H9 (cell line): ENCODE data around the gene CAMK2N1. TPM values are rescaled to one million over a fixed set of nuclear protein-coding genes. Genes with fewer than 3 reads are reported as not detected.

Experiments used
- DNase-seq: peaks from one replicate; pipeline ENCODE4 v3.0.0-alpha.2; 2017
- H2AFZ ChIP-seq: one replicate; pipeline ENCODE4 v1.6.1; 2013; ENCODE audit warnings: mild to moderate bottlenecking, low read length, control low read depth, moderate library complexity
- H2AK5ac ChIP-seq: 2 replicates; pipeline ENCODE4 v1.6.1; 2013; ENCODE audit warnings: low read length, control low read depth, mixed read lengths; ENCODE audit not compliant: insufficient read length
- H2BK120ac ChIP-seq: one replicate; pipeline ENCODE4 v1.6.1; 2013; ENCODE audit warnings: low read depth, mild to moderate bottlenecking, low read length, control low read depth, inconsistent platforms; ENCODE audit not compliant: poor library complexity, severe bottlenecking
- H2BK12ac ChIP-seq: 2 replicates; pipeline ENCODE4 v1.6.1; 2013; ENCODE audit warnings: low read length, control low read depth, mixed read lengths, low read depth; ENCODE audit not compliant: insufficient read length
- H2BK15ac ChIP-seq: 2 replicates; pipeline ENCODE4 v1.6.1; 2013; ENCODE audit warnings: low read depth, low read length, control low read depth
- H2BK20ac ChIP-seq: one replicate; pipeline ENCODE4 v1.6.1; 2013; ENCODE audit warnings: low read depth, mild to moderate bottlenecking, low read length, control low read depth, inconsistent platforms; ENCODE audit not compliant: poor library complexity, severe bottlenecking
- H2BK5ac ChIP-seq: 2 replicates; pipeline ENCODE4 v1.6.1; 2013; ENCODE audit warnings: low read length, control low read depth, mixed read lengths; ENCODE audit not compliant: insufficient read length
- H3K14ac ChIP-seq: 2 replicates; pipeline ENCODE4 v1.6.1; 2013; ENCODE audit warnings: low read length, control low read depth; ENCODE audit not compliant: insufficient read depth
- H3K18ac ChIP-seq: 2 replicates; pipeline ENCODE4 v1.6.1; 2013; ENCODE audit warnings: low read depth, mild to moderate bottlenecking, mixed read lengths, low read length, control low read depth; ENCODE audit not compliant: insufficient read length
- H3K23ac ChIP-seq: 2 replicates; pipeline ENCODE4 v1.6.1; 2013; ENCODE audit warnings: low read length, control low read depth, mixed read lengths, low read depth; ENCODE audit not compliant: insufficient read length
- H3K23me2 ChIP-seq: 2 replicates; pipeline ENCODE4 v1.6.1; 2013; ENCODE audit warnings: low read depth, mild to moderate bottlenecking, mixed read lengths, low read length, control low read depth; ENCODE audit not compliant: insufficient read length, poor library complexity, severe bottlenecking
- H3K27ac ChIP-seq: 2 replicates; pipeline ENCODE4 v1.5.1; 2013; ENCODE audit warnings: low read length, control low read depth, mixed read lengths, low read depth; ENCODE audit not compliant: insufficient read length
- H3K27me3 ChIP-seq: 2 replicates; pipeline ENCODE4 v1.6.1; 2013; ENCODE audit warnings: low read length, control low read depth, inconsistent platforms; ENCODE audit not compliant: insufficient read depth
- H3K4ac ChIP-seq: 2 replicates; pipeline ENCODE4 v1.6.1; 2013; ENCODE audit warnings: low read depth, mild to moderate bottlenecking, control low read depth, inconsistent platforms, low read length, moderate library complexity
- H3K4me1 ChIP-seq: 2 replicates; pipeline ENCODE4 v1.6.1; 2013; ENCODE audit warnings: low read length, control low read depth, inconsistent platforms; ENCODE audit not compliant: insufficient read depth
- H3K4me2 ChIP-seq: 2 replicates; pipeline ENCODE4 v1.6.1; 2013; ENCODE audit warnings: low read length, control low read depth, mixed read lengths; ENCODE audit not compliant: insufficient read length, insufficient read depth
- H3K56ac ChIP-seq: 2 replicates; pipeline ENCODE4 v1.6.1; 2013; ENCODE audit warnings: low read depth, mild to moderate bottlenecking, mixed read lengths, low read length, control low read depth; ENCODE audit not compliant: insufficient read length
- H3K79me1 ChIP-seq: 2 replicates; pipeline ENCODE4 v1.6.1; 2013; ENCODE audit warnings: low read depth, mild to moderate bottlenecking, moderate library complexity, low read length, control low read depth, inconsistent platforms; ENCODE audit not compliant: insufficient read depth, poor library complexity, severe bottlenecking
- H3K79me2 ChIP-seq: 2 replicates; pipeline ENCODE4 v1.6.1; 2013; ENCODE audit warnings: low read length, control low read depth, inconsistent platforms; ENCODE audit not compliant: insufficient read depth
- H3K9ac ChIP-seq: 2 replicates; pipeline ENCODE4 v1.6.1; 2013; ENCODE audit warnings: low read length, control low read depth, mixed read lengths; ENCODE audit not compliant: insufficient read length; ENCODE audit errors: extremely low read depth
- H3K9me3 ChIP-seq: one replicate; pipeline ENCODE4 v1.6.1; 2013; ENCODE audit warnings: low read depth, low read length, inconsistent platforms; ENCODE audit not compliant: control insufficient read depth
- H3T11ph ChIP-seq: one replicate; pipeline ENCODE4 v1.6.1; 2013; ENCODE audit warnings: mild to moderate bottlenecking, low read length, control low read depth, inconsistent platforms
- H4K20me1 ChIP-seq: one replicate; pipeline ENCODE4 v1.6.1; 2013; ENCODE audit not compliant: control insufficient read depth, insufficient read length, insufficient read depth
- H4K5ac ChIP-seq: 2 replicates; pipeline ENCODE4 v1.6.1; 2013; ENCODE audit warnings: low read depth, mild to moderate bottlenecking, mixed read lengths, low read length, control low read depth; ENCODE audit not compliant: insufficient read length
- H4K8ac ChIP-seq: replicated peaks from 2 replicates; pipeline ENCODE4 v1.6.1; 2013; ENCODE audit warnings: low read length, control low read depth, mixed read lengths, low read depth; ENCODE audit not compliant: insufficient read length
- H4K91ac ChIP-seq: 2 replicates; pipeline ENCODE4 v1.6.1; 2013; ENCODE audit warnings: low read depth, mild to moderate bottlenecking, moderate library complexity, mixed read lengths, low read length, control low read depth; ENCODE audit not compliant: insufficient read length
- H3K27ac Mint-ChIP-seq, 3 experiments: 2 replicates in 2 of 3; 3 replicates in 1 of 3; pipeline ENCODE4 v1.8.0; 2020 to 2021; ENCODE audit warnings: mixed read lengths in 3 of 3, mild to moderate bottlenecking in 1 of 3, moderate library complexity in 1 of 3
- H3K27me3 Mint-ChIP-seq: 2 replicates; pipeline ENCODE4 v1.8.0; 2021; ENCODE audit warnings: low read depth, mild to moderate bottlenecking, moderate library complexity, mixed read lengths
- H3K36me3 Mint-ChIP-seq, 3 experiments: 2 replicates in 2 of 3; 3 replicates in 1 of 3; pipeline ENCODE4 v1.8.0; 2020 to 2021; ENCODE audit warnings: low read depth in 3 of 3, mixed read lengths in 3 of 3; ENCODE audit not compliant: insufficient read depth in 1 of 3
- H3K4me1 Mint-ChIP-seq, 2 experiments: 2 replicates each; pipeline ENCODE4 v1.8.0; 2020; ENCODE audit warnings: mixed read lengths in 2 of 2
- H3K4me3 Mint-ChIP-seq, 2 experiments: 2 replicates in 1 of 2; 3 replicates in 1 of 2; pipeline ENCODE4 v1.8.0; 2020 to 2021; ENCODE audit warnings: mild to moderate bottlenecking in 2 of 2, mixed read lengths in 2 of 2, moderate library complexity in 1 of 2
- H3K9me3 Mint-ChIP-seq, 2 experiments: 2 replicates in 1 of 2; 3 replicates in 1 of 2; pipeline ENCODE4 v1.8.0; 2020; ENCODE audit warnings: mild to moderate bottlenecking in 2 of 2, mixed read lengths in 2 of 2, moderate library complexity in 1 of 2
- CTCF ChIP-seq: fragments of 200-600 bp; sonication (generic); conservative IDR thresholded peaks from 3 replicates; pipeline ENCODE4 v1.8.0; 2021; ENCODE audit warnings: antibody characterized with exemption, mild to moderate bottlenecking
- WGBS: extraction: QIAGEN DNeasy Blood & Tissue Kit; methylation state at CpG from one replicate; pipeline ENCODE4 v1.1.7; 2013; ENCODE audit warnings: missing lambda C conversion rate, low lambda C conversion rate, mixed read lengths; ENCODE audit not compliant: insufficient read length; ENCODE audit errors: extremely low coverage; 5-methylcytosine and 5-hydroxymethylcytosine counted together
- total RNA-seq: library from RNA; stranded (reverse); gene quantifications from 2 replicates; pipeline ENCODE4 v1.2.1, GENCODE V29; 2021

CAMK2N1 gene
- total RNA-seq, 1 experiment from 2014 or later: 1.2 TPM

GRCh38 chr1:20491866-20492265 lies 5.9 kb upstream of the CAMK2N1 start:
- H3K27ac ChIP-seq: no peak overlapping the region
- DNase-seq: no peak
- 0 out of 2 replicates have a peak, but pooled peaks cover 5% of the 10 kb centered on the region for H3K4me1 ChIP-seq
- no peak overlapping the region for H3K23ac ChIP-seq
- H2BK20ac ChIP-seq: no peak overlapping the region
- no peak overlapping the region for H2BK120ac ChIP-seq
- no peak overlapping the region for H2BK12ac ChIP-seq
- H3K9me3 ChIP-seq: no peaks in the 10 kb centered on the region
- no peak overlapping the region for H3K4me2 ChIP-seq
- no peak for TF ChIP-seq CTCF
- Mint-ChIP-seq H3K4me3 (no peak overlapping the region), H3K36me3 (no peaks in the 10 kb centered on the region; a peak in 1 of 7 replicates), H3K4me1 (peaks cover 19 to 23% of the 10 kb centered on the region in 2 experiments), H3K27me3 (peaks cover 74% of the 10 kb centered on the region), H3K27ac (no peak overlapping the region), H3K9me3 (peaks cover 0 to 4% of the 10 kb centered on the region in 2 experiments; a peak in 1 of 5 replicates)
- H4K20me1 ChIP-seq: no peaks in the 10 kb centered on the region
- H3K79me1 ChIP-seq: no peaks in the 10 kb centered on the region
- no peak overlapping the region for H2BK5ac ChIP-seq
- H4K91ac ChIP-seq: no peak overlapping the region
- H3K56ac ChIP-seq: no peak overlapping the region
- H3T11ph ChIP-seq: no peak overlapping the region
- H3K9ac ChIP-seq: no peak overlapping the region
- no CpG with 5 or more reads among the region's 7 CpGs for WGBS
- H3K4ac ChIP-seq: no peak overlapping the region
- H3K18ac ChIP-seq: no peak overlapping the region
- H3K23me2 ChIP-seq: peaks cover 9% of the 10 kb centered on the region
- no peak overlapping the region for H2BK15ac ChIP-seq
- H4K5ac ChIP-seq: no peak overlapping the region
- H2AFZ ChIP-seq: no peak overlapping the region
- H3K14ac ChIP-seq: no peak overlapping the region
- no peaks in the 10 kb centered on the region for H3K79me2 ChIP-seq
- peaks cover 14% of the 10 kb centered on the region; the same call in 1 of the 2 replicates for H3K27me3 ChIP-seq
- H4K8ac ChIP-seq: no peak overlapping the region
- no peak overlapping the region for H2AK5ac ChIP-seq
